ENCODE measurements around the gene SLC35B4. TPM values are rescaled to one million over a fixed set of nuclear protein-coding genes. Genes with fewer than 3 reads are reported as not detected.

SLC35B4 gene
- total RNA-seq, 1 experiment from 2014 or later, result 13.3 TPM

- Mint-ChIP-seq H3K4me3 (ENCODE audit: low read depth, unreplicated experiment) (no peak overlapping the region), H3K36me3 (ENCODE audit: insufficient read depth, unreplicated experiment) (no peaks in the 10 kb centered on the region), H3K4me1 (ENCODE audit: low read depth, unreplicated experiment) (no peaks in the 10 kb centered on the region), H3K9me3 (ENCODE audit: low read depth, unreplicated experiment) (no peaks in the 10 kb centered on the region), H3K27ac (ENCODE audit: unreplicated experiment) (no peak overlapping the region), H3K27me3 (ENCODE audit: unreplicated experiment) (no peaks in the 10 kb centered on the region)
- TF ChIP-seq CTCF (IDR thresholded peaks at IDR 0.05; ENCODE audit: unreplicated experiment), result no peak
- no TSS peak for BruUV-seq (replicated peaks)
- intact Hi-C loops (cut with micrococcal nuclease; ENCODE audit: unreplicated experiment), result no loop called here
- no peak for DNase-seq
- CTCF ChIA-PET, result no interaction called here
Observed at GRCh38 chr7:134332892-134333291, 16.2 kb upstream of the SLC35B4 start.

- no TSS peak for BruUV-seq (replicated peaks)
- no peaks in the 10 kb centered on the region for H3K36me3 Mint-ChIP-seq (ENCODE audit: insufficient read depth, unreplicated experiment)
- TF ChIP-seq CTCF (IDR thresholded peaks at IDR 0.05; ENCODE audit: unreplicated experiment), result no peak
- CTCF ChIA-PET, result no interaction called here
- no peak overlapping the region for H3K4me3 Mint-ChIP-seq (ENCODE audit: low read depth, unreplicated experiment)
- H3K27ac Mint-ChIP-seq (ENCODE audit: unreplicated experiment), result no peak overlapping the region
- no peaks in the 10 kb centered on the region for H3K4me1 Mint-ChIP-seq (ENCODE audit: low read depth, unreplicated experiment)
- intact Hi-C loops (cut with micrococcal nuclease; ENCODE audit: unreplicated experiment), result no loop called here
- H3K9me3 Mint-ChIP-seq (ENCODE audit: low read depth, unreplicated experiment), result no peaks in the 10 kb centered on the region
- no peak for DNase-seq
- H3K27me3 Mint-ChIP-seq (ENCODE audit: unreplicated experiment), result no peaks in the 10 kb centered on the region
Observed at GRCh38 chr7:134331393-134331792, 14.7 kb upstream of the SLC35B4 start.

GRCh38 chr7:134330974-134331373 is 14.2 kb upstream of the SLC35B4 start:
- no peaks in the 10 kb centered on the region for H3K4me1 Mint-ChIP-seq (ENCODE audit: low read depth, unreplicated experiment)
- TF ChIP-seq CTCF (IDR thresholded peaks at IDR 0.05; ENCODE audit: unreplicated experiment), result no peak
- H3K27ac Mint-ChIP-seq (ENCODE audit: unreplicated experiment), result no peak overlapping the region
- no peaks in the 10 kb centered on the region for H3K27me3 Mint-ChIP-seq (ENCODE audit: unreplicated experiment)
- CTCF ChIA-PET, result no interaction called here
- intact Hi-C loops (cut with micrococcal nuclease; ENCODE audit: unreplicated experiment), result no loop called here
- no peaks in the 10 kb centered on the region for H3K9me3 Mint-ChIP-seq (ENCODE audit: low read depth, unreplicated experiment)
- no peak overlapping the region for H3K4me3 Mint-ChIP-seq (ENCODE audit: low read depth, unreplicated experiment)
- BruUV-seq (replicated peaks), result no TSS peak
- no peaks in the 10 kb centered on the region for H3K36me3 Mint-ChIP-seq (ENCODE audit: insufficient read depth, unreplicated experiment)
- no peak for DNase-seq

- CTCF ChIA-PET, result no interaction called here
- Mint-ChIP-seq H3K4me1 (ENCODE audit: low read depth, unreplicated experiment) (no peaks in the 10 kb centered on the region), H3K27me3 (ENCODE audit: unreplicated experiment) (no peaks in the 10 kb centered on the region), H3K9me3 (ENCODE audit: low read depth, unreplicated experiment) (no peaks in the 10 kb centered on the region), H3K27ac (ENCODE audit: unreplicated experiment) (no peak overlapping the region), H3K36me3 (ENCODE audit: insufficient read depth, unreplicated experiment) (no peaks in the 10 kb centered on the region), H3K4me3 (ENCODE audit: low read depth, unreplicated experiment) (no peak overlapping the region)
- intact Hi-C loops (cut with micrococcal nuclease; ENCODE audit: unreplicated experiment), result no loop called here
- no peak for TF ChIP-seq CTCF (IDR thresholded peaks at IDR 0.05; ENCODE audit: unreplicated experiment)
- DNase-seq, result no peak
- BruUV-seq (replicated peaks), result no TSS peak
Observed at GRCh38 chr7:134329614-134330346, 13.1 kb upstream of the SLC35B4 start.

All from Calu3 (cell line).